Mesodermal cell (in vitro differentiated cells): Measurements from ENCODE around the gene NEO1.
"Not testable (repeated sequence)": the region's sequence is repeated elsewhere in the genome, so short reads cannot be mapped to it uniquely, and the experiment has no call there.

Experiments
- H3K27ac ChIP-seq: 2 replicates; pipeline ENCODE4 v1.7.0; 2013; ENCODE audit warnings: mild to moderate bottlenecking, low read depth, low read length, moderate library complexity; ENCODE audit not compliant: severe bottlenecking
- H3K36me3 ChIP-seq: 2 replicates; pipeline ENCODE4 v1.7.1; 2013; ENCODE audit warnings: mild to moderate bottlenecking, low read length, moderate library complexity; ENCODE audit not compliant: control insufficient read depth, insufficient read depth
- H3K4me1 ChIP-seq: one replicate; pipeline ENCODE4 v1.7.1; 2013; ENCODE audit warnings: mild to moderate bottlenecking, low read length; ENCODE audit not compliant: insufficient read depth, control insufficient read depth, poor library complexity, severe bottlenecking
- H3K4me3 ChIP-seq: 2 replicates; pipeline ENCODE4 v1.7.0; 2013; ENCODE audit warnings: low read length, control low read depth, mild to moderate bottlenecking; ENCODE audit not compliant: insufficient read depth, poor library complexity, severe bottlenecking; ENCODE audit errors: extremely low read depth
- H3K9me3 ChIP-seq: 2 replicates; pipeline ENCODE4 v1.7.1; 2013; ENCODE audit warnings: mild to moderate bottlenecking, low read length, moderate library complexity; ENCODE audit not compliant: control insufficient read depth
- WGBS, 2 experiments: methylation state at CpG; one replicate each; pipeline ENCODE4 v1.1.5; 2013; ENCODE audit warnings: missing lambda C conversion rate in 2 of 2; ENCODE audit not compliant: insufficient coverage in 2 of 2; 5-methylcytosine and 5-hydroxymethylcytosine counted together

Gene NEO1

GRCh38 chr15:73210630-73211029 is 158.4 kb downstream of the NEO1 start:
- WGBS, 2 experiments, result no CpG with 5 or more reads among the region's 2 CpGs
- no peak overlapping the region for H3K4me3 ChIP-seq
- no peak overlapping the region for H3K27ac ChIP-seq
- peaks cover 3% of the 10 kb centered on the region for H3K36me3 ChIP-seq
- no peaks in the 10 kb centered on the region for H3K4me1 ChIP-seq
- H3K9me3 ChIP-seq, result no peaks in the 10 kb centered on the region

- no CpG with 5 or more reads among the region's 1 CpG for WGBS, 2 experiments
- H3K36me3 ChIP-seq, result peaks cover under 1% of the 10 kb centered on the region
- no peak overlapping the region for H3K27ac ChIP-seq
- no peaks in the 10 kb centered on the region for H3K4me1 ChIP-seq
- no peaks in the 10 kb centered on the region for H3K9me3 ChIP-seq
- no peak overlapping the region for H3K4me3 ChIP-seq
These were observed 160.2 kb downstream of the NEO1 start for GRCh38 chr15:73212424-73212823.

- H3K36me3 ChIP-seq, H3K9me3 ChIP-seq, H3K4me3 ChIP-seq, H3K27ac ChIP-seq, H3K4me1 ChIP-seq: not testable (repeated sequence)
- 93 to 98% methylated on average over 6 to 10 of the region's 11 CpGs for WGBS, 2 experiments
These were observed 169.2 kb downstream of the NEO1 start for GRCh38 chr15:73221450-73221849.

GRCh38 chr15:73225358-73226015 is 173.2 kb downstream of the NEO1 start:
- Histone ChIP-seq H3K4me3 (no peak overlapping the region), H3K9me3 (peaks cover 10% of the 10 kb centered on the region), H3K27ac (peak overlapping the region; percentile 36), H3K36me3 (no peaks in the 10 kb centered on the region), H3K4me1 (peaks cover 5% of the 10 kb centered on the region)
- WGBS, 2 experiments, result 80 to 83% methylated on average over 5 to 7 of the region's 13 CpGs

GRCh38 chr15:73226093-73226814 is 174.0 kb downstream of the NEO1 start:
- no peaks in the 10 kb centered on the region for H3K36me3 ChIP-seq
- WGBS, 2 experiments, result 76 to 84% methylated on average over 7 to 8 of the region's 9 CpGs
- H3K4me1 ChIP-seq, result peaks cover 5% of the 10 kb centered on the region
- peaks cover 11% of the 10 kb centered on the region for H3K9me3 ChIP-seq
- H3K4me3 ChIP-seq, result no peak overlapping the region
- H3K27ac ChIP-seq, result peak overlapping the region; percentile 36

GRCh38 chr15:73227433-73228056 is 175.3 kb downstream of the NEO1 start:
- Histone ChIP-seq H3K4me3 (no peak overlapping the region), H3K9me3 (peaks cover 11% of the 10 kb centered on the region), H3K27ac (peak overlapping the region; percentile 36), H3K4me1 (peaks cover 11% of the 10 kb centered on the region), H3K36me3 (peaks cover 3% of the 10 kb centered on the region)
- 91 to 93% methylated on average over 6 of the region's 6 CpGs for WGBS, 2 experiments

- Histone ChIP-seq H3K36me3 (peaks cover 3% of the 10 kb centered on the region), H3K27ac (peak overlapping the region; percentile 36), H3K9me3 (peaks cover 11% of the 10 kb centered on the region), H3K4me3 (no peak overlapping the region), H3K4me1 (peaks cover 15% of the 10 kb centered on the region)
- WGBS, 2 experiments, result no CpG with 5 or more reads among the region's 1 CpG
These were observed 175.9 kb downstream of the NEO1 start for GRCh38 chr15:73228128-73228646.

GRCh38 chr15:73231661-73232419 is 179.6 kb downstream of the NEO1 start:
- Histone ChIP-seq H3K4me1 (peaks cover 25% of the 10 kb centered on the region), H3K9me3 (peaks cover 11% of the 10 kb centered on the region), H3K36me3 (peaks cover 3% of the 10 kb centered on the region), H3K27ac (no peak overlapping the region), H3K4me3 (no peak overlapping the region)
- 56 to 77% methylated on average over 2 of the region's 2 CpGs for WGBS, 2 experiments

- peaks cover 25% of the 10 kb centered on the region for H3K4me1 ChIP-seq
- H3K27ac ChIP-seq, result peak overlapping the region; percentile 11
- peaks cover 3% of the 10 kb centered on the region for H3K36me3 ChIP-seq
- WGBS, 2 experiments, result 100% methylated on average over 1 of the region's 2 CpGs; no CpG with 5 or more reads in 1 of the 2 experiments
- no peak overlapping the region for H3K4me3 ChIP-seq
- H3K9me3 ChIP-seq, result peaks cover 11% of the 10 kb centered on the region
These were observed 180.5 kb downstream of the NEO1 start for GRCh38 chr15:73232776-73233175.

- Histone ChIP-seq H3K9me3 (peaks cover 11% of the 10 kb centered on the region), H3K4me3 (no peak overlapping the region), H3K36me3 (peaks cover 6% of the 10 kb centered on the region), H3K4me1 (peaks cover 25% of the 10 kb centered on the region), H3K27ac (peak overlapping the region; percentile 70)
- WGBS, 2 experiments, result 60% methylated on average over 1 of the region's 5 CpGs; no CpG with 5 or more reads in 1 of the 2 experiments
These were observed 181.4 kb downstream of the NEO1 start for GRCh38 chr15:73233623-73234022.
